Common myeloid progenitor, CD34-positive (primary cell): ENCODE results near the gene ADAMTS17.

ENCODE experiments used
- CTCF ChIA-PET: fragments of 350-600 bp; sonication (Branson Sonifier 250); formaldehyde crosslinking; loops from one replicate; lab custom pipeline; 2021; ENCODE audit warnings: antibody characterized with exemption; lab: Charles Lee
- POLR2A ChIA-PET: fragments of 350-600 bp; sonication (Branson Sonifier 250); formaldehyde crosslinking; loops from one replicate; lab custom pipeline; 2021; ENCODE audit warnings: antibody characterized with exemption; lab: Charles Lee
- DNase-seq, 3 donors: peaks; one replicate each; pipeline versions ENCODE4 v3.0.0 to v3.0.0-alpha.2; 2013
- H3K27ac ChIP-seq, 2 experiments: 1 replicate in 1 of 2; 2 replicates in 1 of 2; pipeline ENCODE4 v1.7.0; 2013; ENCODE audit warnings: inconsistent platforms in 2 of 2, low read length in 2 of 2, mild to moderate bottlenecking in 2 of 2, low read depth in 1 of 2, moderate library complexity in 1 of 2; ENCODE audit not compliant: severe bottlenecking in 2 of 2, insufficient read depth in 1 of 2, poor library complexity in 1 of 2
- H3K27me3 ChIP-seq, 5 experiments: replicated peaks in 2 of 5; 1 replicate in 3 of 5; 2 replicates in 2 of 5; pipeline versions ENCODE4 v1.6.1 to v1.7.0; 2013; ENCODE audit warnings: low read length in 4 of 5, mild to moderate bottlenecking in 2 of 5, moderate library complexity in 2 of 5, inconsistent platforms in 1 of 5; ENCODE audit not compliant: insufficient read depth in 5 of 5, control insufficient read depth in 4 of 5
- H3K36me3 ChIP-seq, 4 experiments: 1 replicate in 2 of 4; 2 replicates in 2 of 4; pipeline versions ENCODE4 v1.6.1 to v1.7.0; 2013; ENCODE audit warnings: low read length in 3 of 4, control low read depth in 1 of 4, mild to moderate bottlenecking in 1 of 4; ENCODE audit not compliant: control insufficient read depth in 4 of 4, insufficient read depth in 4 of 4
- H3K4me1 ChIP-seq, 4 experiments: 1 replicate in 3 of 4; 2 replicates in 1 of 4; pipeline versions ENCODE4 v1.6.1 to v1.7.1; 2013; ENCODE audit warnings: low read length in 3 of 4, mild to moderate bottlenecking in 3 of 4, control low read depth in 1 of 4, inconsistent platforms in 1 of 4, moderate library complexity in 1 of 4; ENCODE audit not compliant: control insufficient read depth in 4 of 4, insufficient read depth in 4 of 4; ENCODE audit errors: control extremely low read depth in 1 of 4
- H3K4me3 ChIP-seq, 7 experiments: 1 replicate in 4 of 7; 2 replicates in 3 of 7; pipeline versions ENCODE4 v1.5.1 to v1.7.0; 2013; ENCODE audit warnings: mild to moderate bottlenecking in 7 of 7, low read length in 6 of 7, moderate library complexity in 6 of 7, inconsistent platforms in 2 of 7, low read depth in 2 of 7, control low read depth in 1 of 7; ENCODE audit not compliant: insufficient read depth in 4 of 7, control insufficient read depth in 1 of 7; ENCODE audit errors: extremely low read depth in 1 of 7
- H3K9me3 ChIP-seq, 5 experiments: 1 replicate in 4 of 5; 2 replicates in 1 of 5; pipeline versions ENCODE4 v1.6.1 to v1.7.1; 2013; ENCODE audit warnings: low read length in 4 of 5, mild to moderate bottlenecking in 2 of 5, inconsistent platforms in 1 of 5, low read depth in 1 of 5, moderate library complexity in 1 of 5; ENCODE audit not compliant: control insufficient read depth in 4 of 5, insufficient read depth in 2 of 5; ENCODE audit errors: control extremely low read depth in 1 of 5
- WGBS: methylation state at CpG from one replicate; pipeline ENCODE4 v1.1.5; 2013; ENCODE audit not compliant: insufficient coverage; 5-methylcytosine and 5-hydroxymethylcytosine counted together

ADAMTS17 gene

DNA sequence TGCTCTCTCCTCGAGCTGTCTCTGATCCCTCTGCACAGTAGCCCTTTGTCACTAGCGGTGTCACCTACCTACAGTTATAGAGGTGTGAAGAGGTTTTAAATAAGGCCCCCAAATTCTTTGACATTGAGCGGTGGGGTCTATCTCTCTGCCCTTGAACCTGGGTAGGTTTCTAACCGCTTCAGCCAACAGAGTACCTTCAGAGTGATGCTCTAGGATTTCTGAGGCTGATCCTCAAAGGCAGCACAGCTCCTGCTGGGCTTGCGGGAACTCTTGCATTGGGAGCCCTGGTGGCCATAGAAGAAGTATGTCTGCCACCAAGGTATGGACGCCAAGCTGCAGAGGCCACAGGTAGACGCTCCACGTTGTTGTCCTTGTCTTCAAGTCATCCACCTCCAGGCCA lies 35.7 kb downstream of the ADAMTS17 start:
- Histone ChIP-seq H3K9me3 (no peaks in the 10 kb centered on the region), H3K27me3 (peaks cover 0 to 21% (median 0%) of the 10 kb centered on the region in 5 experiments), H3K36me3 (no peaks in the 10 kb centered on the region), H3K27ac (no peak overlapping the region), H3K4me3 (no peak overlapping the region), H3K4me1 (no peaks in the 10 kb centered on the region)
- POLR2A ChIA-PET: no interaction called here
- no peak for DNase-seq
- WGBS: 94% methylated on average over 7 of the region's 8 CpGs
- CTCF ChIA-PET: no interaction called here

GRCh38 chr15:100301910-100302431 lies 39.8 kb downstream of the ADAMTS17 start:
- peaks cover 0 to 7% (median 4%) of the 10 kb centered on the region in 5 experiments for H3K9me3 ChIP-seq
- peaks cover 0 to 4% (median 0%) of the 10 kb centered on the region in 5 experiments for H3K27me3 ChIP-seq
- H3K4me1 ChIP-seq: no peaks in the 10 kb centered on the region
- H3K27ac ChIP-seq: no peak overlapping the region
- WGBS: no CpG with 5 or more reads among the region's 2 CpGs
- ChIA-PET POLR2A (no interaction called here), CTCF (no interaction called here)
- H3K36me3 ChIP-seq: no peaks in the 10 kb centered on the region
- H3K4me3 ChIP-seq: no peak overlapping the region
- DNase-seq: no peak

DNA sequence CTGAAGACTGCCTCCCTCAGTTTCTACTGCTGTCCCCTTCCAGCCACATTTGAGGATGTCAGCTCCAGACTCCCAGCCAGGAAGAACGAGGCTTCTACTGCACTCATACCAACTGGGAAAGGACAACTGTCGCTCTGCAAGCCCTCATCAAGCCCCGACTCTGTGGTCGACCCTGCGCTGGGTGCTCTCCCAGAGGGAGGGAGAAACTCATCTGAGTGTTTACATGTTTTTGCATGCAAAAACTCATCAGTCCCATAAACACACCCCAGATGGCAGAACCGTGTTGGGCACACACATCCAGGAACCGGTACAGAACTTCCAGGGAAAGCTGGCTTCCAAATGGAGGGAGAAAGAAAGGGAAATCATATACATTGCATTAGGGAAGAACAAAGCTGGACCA lies 43.5 kb downstream of the ADAMTS17 start:
- POLR2A ChIA-PET: no interaction called here
- DNase-seq: no peak
- 88% methylated on average over 1 of the region's 7 CpGs for WGBS
- Histone ChIP-seq H3K27me3 (no peaks in the 10 kb centered on the region), H3K27ac (no peak overlapping the region), H3K9me3 (peaks cover 2 to 14% (median 7%) of the 10 kb centered on the region in 5 experiments), H3K4me1 (no peaks in the 10 kb centered on the region), H3K4me3 (no peak overlapping the region), H3K36me3 (no peaks in the 10 kb centered on the region)
- CTCF ChIA-PET: no interaction called here

DNA sequence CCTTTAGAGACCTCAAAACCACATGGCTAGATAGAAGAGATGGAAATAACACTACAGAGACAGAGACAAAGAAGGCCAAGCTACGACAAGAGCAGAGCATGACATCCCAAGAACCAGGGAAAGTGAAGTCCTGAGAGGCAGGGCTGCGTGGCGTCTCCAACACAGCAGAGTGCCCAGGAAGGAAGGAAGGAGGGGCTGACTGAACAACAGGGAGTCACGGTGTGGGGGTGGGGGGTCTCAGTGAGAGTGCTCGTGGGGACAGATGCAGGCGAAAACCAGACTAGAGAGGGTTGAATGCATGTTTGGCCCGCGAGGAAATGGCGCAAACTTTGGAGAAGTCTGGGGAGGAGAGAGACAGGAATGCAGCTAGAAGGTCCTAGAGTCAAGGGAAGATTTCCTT lies 44.0 kb downstream of the ADAMTS17 start:
- 85% methylated on average over 9 of the region's 9 CpGs for WGBS
- Histone ChIP-seq H3K4me3 (no peak overlapping the region), H3K27ac (no peak overlapping the region), H3K4me1 (no peaks in the 10 kb centered on the region), H3K36me3 (no peaks in the 10 kb centered on the region), H3K27me3 (no peaks in the 10 kb centered on the region), H3K9me3 (peaks cover 2 to 14% (median 7%) of the 10 kb centered on the region in 5 experiments)
- ChIA-PET POLR2A (no interaction called here), CTCF (no interaction called here)
- DNase-seq: no peak

- Histone ChIP-seq H3K36me3 (no peaks in the 10 kb centered on the region), H3K27me3 (no peaks in the 10 kb centered on the region), H3K4me3 (no peak overlapping the region), H3K27ac (no peak overlapping the region), H3K4me1 (no peaks in the 10 kb centered on the region), H3K9me3 (peaks cover 2 to 14% (median 7%) of the 10 kb centered on the region in 5 experiments)
- no peak for DNase-seq
- ChIA-PET POLR2A (no interaction called here), CTCF (no interaction called here)
- 98% methylated on average over 7 of the region's 8 CpGs for WGBS
Observed at GRCh38 chr15:100295939-100296565, 45.7 kb downstream of the ADAMTS17 start.

DNA sequence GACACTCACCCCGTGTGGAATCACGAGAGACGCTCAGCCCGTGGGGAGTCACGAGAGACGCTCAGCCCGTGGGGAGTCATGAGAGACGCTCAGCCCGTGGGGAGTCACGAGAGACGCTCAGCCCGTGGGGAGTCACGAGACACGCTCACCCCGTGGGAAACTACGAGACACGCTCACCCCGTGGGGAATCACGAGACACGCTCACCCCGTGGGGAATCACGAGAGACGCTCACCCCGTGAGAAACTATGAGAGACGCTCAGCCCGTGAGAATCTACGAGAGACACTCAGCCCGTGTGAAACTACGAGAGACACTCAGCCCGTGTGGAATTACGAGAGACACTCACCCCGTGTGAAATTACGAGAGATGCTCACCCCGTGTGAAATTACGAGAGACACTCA lies 49.8 kb downstream of the ADAMTS17 start:
- no peaks in the 10 kb centered on the region for H3K27me3 ChIP-seq
- peaks cover 0 to 13% (median 4%) of the 10 kb centered on the region in 5 experiments for H3K9me3 ChIP-seq
- H3K27ac ChIP-seq: no peak overlapping the region
- CTCF ChIA-PET: no interaction called here
- POLR2A ChIA-PET: no interaction called here
- WGBS: 97% methylated on average over 35 of the region's 35 CpGs
- no peaks in the 10 kb centered on the region for H3K4me1 ChIP-seq
- DNase-seq: no peak
- no peaks in the 10 kb centered on the region for H3K36me3 ChIP-seq
- no peak overlapping the region for H3K4me3 ChIP-seq

DNA sequence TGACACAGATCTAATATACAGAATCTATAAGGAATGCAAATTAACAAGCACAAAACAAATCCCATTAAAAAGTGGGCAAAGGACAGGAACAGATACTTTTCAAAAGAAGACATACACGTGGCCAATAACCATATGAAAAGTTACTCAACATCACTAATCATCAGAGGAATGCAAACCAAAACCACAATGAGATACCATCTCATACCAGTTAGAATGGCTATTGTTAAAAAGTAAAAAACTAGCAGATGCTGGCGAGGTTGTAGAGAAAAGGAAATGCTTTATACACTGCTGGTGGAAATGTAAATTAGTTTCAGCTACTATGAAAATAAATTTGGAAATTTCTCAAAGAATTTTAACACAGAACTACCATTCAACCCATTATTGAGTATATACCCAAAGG lies 50.7 kb downstream of the ADAMTS17 start:
- Histone ChIP-seq H3K27ac (no peak overlapping the region), H3K27me3 (no peaks in the 10 kb centered on the region), H3K4me1 (no peaks in the 10 kb centered on the region), H3K4me3 (no peak overlapping the region), H3K36me3 (no peaks in the 10 kb centered on the region), H3K9me3 (peaks cover 0 to 14% (median 4%) of the 10 kb centered on the region in 5 experiments)
- WGBS: 0% methylated on average over 1 of the region's 2 CpGs
- ChIA-PET CTCF (no interaction called here), POLR2A (no interaction called here)
- DNase-seq: no peak
